ENCODE data around the gene MAF.

The MAF gene

DNA sequence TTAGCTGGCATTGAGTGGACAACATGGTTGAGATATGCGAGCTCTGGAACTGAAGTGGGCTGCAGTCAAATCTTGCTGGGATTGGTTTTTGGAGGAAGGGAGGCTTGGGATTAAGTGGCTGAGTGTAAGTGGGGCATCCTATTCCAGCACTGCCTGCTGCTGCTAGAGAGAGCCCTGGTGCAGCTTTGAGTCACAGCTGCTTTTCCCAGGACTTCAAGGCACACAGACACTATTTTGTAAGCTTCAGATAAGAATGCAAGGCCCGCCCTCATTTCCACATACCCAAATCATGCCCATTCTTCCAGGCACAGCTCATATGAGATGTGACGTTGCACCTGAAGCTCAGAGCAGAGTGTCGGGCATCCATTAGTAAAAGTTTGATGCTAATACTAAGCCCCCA lies 10.2 kb upstream of the MAF start:
- no peak for DNase-seq

DNA sequence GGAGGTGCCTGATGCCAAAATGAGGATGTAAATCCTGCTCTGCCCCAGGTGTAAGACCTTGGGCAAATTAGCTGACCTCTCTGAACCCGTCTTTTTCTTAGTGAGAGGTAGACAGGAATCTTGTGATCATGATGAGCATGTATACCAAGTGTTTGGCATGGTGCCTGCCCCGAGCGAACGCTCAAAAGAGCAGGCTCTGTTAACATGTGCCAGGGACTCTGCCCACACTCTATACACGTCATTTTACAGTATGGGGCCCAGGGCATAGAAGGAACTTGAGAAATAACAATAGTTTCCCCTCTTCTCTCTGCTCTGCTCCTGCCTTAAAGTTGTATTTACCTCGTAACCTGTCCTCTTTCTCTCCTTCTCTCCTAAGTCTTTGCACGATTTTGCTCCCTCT lies 9.3 kb upstream of the MAF start:
- no peak for DNase-seq

DNA sequence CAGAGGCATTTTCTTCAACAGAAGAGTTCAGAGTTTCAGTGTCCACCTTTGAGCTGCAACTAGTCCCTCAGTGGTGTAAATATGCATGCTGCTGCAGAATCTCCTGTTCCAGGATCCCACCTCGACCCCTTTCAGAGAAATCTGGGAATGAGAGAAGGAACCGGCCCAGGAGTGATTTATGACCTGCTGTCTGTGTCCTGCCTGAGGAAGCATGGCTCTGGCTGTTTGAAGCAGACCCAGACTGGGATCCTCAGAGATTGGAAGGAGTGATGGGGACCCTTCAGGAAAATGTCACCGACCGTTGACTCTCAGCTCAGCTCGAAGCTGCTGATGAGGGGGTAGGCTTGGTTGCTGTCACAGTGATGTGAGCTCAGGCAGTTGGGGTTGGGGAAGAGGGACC lies 8.4 kb upstream of the MAF start:
- no peak for DNase-seq

DNA sequence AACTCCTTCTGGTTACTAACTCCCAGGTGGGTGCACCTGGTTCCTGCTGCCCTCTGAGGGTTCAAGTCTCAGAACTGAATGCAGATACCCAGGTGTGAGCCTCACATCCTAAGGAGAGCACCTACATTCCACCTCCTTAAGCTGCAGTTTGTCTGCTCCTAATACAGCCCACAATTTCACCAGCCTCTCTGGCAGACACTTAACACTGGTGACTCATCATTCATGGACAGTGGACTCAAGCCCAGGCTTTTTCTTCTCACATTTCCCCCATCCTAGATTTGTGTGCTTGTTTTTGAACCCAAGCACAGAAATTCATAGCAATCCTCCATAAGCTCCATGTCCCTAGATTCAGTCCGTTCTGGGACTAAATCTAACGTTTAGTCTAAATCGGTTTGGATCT lies 7.0 kb upstream of the MAF start:
- DNase-seq = no peak

DNA sequence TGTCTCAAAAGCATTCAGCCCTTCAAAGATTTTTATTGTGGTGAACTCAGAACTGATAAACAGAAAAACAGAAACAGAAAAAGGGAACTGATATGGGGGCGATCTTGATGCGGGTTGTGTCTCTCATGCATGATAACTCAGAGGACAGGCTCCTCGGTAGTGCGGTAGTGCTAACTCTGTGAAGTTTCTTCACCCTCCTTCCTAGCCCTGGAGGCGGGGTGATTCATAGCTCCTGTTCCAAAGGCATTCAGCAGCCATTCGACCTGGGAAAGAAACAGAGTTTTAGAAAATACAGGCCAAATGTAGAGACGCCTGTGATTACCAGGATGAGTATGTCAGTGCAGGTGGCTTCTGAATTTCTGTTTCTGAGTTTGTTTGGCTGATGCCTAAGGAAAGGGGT lies 5.5 kb upstream of the MAF start:
- DNase-seq = no peak

DNA sequence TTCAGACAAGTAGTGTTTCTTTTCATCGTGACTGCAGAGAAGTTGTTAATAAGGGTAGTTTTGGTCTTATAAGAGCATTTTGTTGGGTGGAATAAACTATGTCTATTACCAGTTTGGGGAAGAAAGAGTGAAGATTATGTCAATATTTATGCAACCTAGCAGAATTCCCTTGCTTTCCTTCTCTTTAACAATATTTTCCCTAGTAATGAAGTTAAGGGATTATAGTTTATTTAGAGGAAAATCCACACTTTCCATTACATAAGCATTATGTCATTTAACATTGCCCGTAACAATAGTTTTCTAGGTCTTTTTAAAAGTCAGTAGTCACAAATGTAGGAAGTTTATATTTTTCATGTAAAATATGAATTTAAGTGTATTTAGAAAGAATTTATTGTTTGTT lies 2.5 kb upstream of the MAF start:
- DNase-seq = no peak

DNA sequence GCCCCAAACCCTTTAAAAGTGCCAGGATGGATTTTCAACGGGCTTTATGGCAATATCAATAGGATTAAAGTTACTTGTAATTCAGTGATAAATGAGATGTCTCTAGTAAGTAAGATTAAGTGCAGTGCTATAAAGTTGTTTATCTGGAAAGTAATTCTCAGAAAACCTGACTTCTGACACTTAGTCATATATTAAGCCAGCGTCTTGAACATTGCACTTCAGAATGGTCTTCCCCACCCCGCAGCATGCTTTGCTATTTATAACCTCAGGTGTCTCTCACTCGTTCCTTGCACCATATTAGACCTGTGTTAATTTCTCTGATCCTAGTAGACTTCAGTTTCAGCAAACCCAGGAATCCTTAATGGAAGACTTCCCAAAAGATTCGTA lies 2.1 kb upstream of the MAF start:
- no peak for DNase-seq

DNA sequence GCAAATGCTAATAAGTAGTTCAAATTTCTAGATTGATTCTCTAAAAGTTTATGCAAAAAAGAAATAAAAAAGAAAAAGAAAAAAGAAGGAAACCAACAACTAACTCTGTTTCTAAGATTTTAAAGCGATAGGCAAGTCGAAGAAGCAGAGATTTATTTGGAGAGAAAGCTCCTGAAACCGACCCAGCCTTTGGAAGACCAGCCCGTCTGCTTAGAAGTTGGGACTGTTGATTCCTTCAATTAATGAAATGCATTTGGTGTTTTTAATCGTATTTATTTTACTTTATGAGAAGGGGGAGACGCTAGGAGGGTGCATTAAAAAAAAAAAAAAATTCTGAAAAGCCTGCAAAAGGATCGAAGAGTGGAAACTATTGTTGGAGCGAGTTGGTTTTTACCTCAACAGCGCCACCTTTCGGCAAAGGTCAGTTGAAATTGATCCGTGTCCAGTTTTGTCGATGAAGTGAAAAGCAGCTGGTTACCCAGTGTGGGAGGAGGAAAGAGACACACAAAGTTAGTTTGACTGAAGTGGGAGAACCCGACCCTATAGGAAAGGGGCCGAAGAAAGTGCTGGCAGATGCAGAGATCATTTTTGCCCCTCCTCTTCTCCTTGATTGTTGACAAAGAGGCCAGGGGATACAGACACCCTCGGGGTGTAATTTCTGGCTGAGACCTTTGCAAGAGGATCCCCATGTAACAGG lies 1.5 kb upstream of the MAF start:
- peak in 1 of 2 experiments; percentile 37 for DNase-seq

DNA sequence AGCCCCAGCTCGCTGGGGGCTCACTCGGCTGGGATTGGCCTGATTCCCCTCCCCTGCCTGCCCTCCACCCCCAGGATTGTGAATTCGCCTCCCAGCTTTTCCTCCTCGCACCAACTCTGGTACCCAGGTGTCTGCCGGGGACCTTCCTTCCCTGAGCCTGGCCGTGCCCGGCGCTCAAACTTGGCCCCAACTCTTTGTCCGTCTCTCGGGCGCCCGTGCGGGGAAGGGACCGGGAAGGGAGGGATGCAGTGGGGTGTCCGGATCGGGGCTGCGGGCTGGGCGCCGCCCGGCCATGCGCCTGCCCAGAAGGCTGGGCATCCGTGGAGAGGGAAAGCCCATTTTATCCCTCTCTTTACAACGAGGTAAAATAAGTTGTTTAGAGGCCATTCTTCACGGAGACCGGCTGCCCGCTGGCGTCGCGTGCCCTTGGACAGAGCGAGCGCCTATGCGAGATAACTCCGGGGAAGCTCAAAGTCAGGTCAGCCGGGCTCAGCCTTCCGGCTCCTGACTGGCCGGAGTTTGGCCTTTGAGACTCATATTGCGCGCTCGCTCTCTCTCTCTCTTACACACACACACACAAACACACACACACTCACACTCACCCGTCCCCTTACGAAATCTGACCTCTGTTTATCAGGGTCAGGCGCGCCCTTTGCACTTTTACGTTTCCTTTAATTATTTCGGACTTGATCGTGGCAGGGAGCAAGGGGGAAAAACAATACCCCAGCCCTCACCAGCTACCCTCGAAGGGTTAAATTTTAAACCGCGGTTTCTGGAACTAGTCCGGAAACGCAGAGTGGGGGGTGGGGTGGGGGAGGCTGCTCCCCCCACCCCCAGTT lies 774 bp upstream of the MAF start:
- no peak for DNase-seq

DNA sequence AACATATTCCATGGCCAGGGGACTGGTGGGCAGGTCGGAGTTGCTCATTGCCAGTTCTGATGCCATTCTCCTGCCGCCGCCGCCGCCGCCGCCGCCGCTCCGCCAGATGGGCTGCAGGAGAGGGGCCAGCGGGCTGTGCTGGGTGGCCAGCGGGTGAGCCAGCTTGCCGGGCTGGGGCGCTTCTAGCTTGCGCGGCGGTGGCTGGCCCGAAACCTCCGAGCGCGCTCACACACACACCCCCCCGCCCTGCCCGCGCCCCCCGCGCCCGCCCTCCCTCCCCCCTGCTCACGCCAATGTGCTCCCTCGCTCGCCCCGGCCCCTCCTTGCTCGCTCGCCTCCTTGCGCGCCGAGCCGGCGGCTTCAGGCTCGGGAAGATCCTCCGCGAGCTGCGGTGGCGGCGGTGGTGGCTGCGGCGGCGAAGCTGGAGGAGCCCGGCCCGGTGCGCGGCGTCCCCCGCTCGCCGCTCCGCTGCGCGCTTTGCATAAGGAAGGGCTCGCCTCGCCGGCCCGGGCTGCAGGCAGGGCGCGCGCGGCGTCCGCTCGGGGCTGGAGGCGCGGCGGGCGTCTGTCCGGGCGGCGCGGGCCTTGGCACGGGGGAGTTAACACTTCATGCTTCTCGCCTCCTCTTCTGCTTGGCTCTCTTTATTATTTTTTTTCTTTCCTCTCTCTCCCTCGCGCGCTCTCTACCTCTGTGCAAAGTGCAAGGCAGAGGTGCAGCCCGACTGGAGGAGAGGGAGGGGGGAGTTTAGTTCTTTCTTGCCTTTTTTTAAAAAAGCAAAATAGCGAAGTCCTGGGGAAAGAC lies 500 bp downstream of the MAF start:
- DNase-seq = peak in 1 of 2 experiments; percentile 47

DNA sequence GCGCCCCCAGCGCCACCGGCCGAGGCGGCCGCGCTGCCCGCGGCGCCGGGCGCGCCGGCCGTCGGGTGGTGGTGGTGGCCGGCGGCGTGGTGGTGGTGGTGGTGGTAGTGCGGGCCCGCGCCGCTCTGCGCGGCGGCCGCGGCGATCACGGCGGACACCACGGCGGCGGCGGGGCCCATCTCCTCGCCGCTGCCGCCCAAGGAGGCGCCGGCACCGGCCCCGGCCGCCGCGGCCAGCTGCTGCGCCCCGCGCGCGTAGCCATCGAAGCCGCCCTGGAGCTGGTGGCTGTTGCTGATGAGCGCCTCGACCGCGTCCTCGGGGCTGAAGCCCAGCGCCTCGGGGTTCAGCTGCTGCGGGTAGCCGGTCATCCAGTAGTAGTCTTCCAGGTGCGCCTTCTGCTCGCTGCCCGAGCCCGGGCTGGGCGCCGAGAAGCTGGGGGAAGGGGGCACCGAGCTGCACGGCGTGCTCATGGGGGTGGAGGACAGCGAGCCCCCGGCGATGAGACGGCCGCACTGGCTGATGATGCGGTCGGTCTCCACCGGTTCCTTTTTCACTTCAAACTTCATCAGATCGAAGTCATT lies 1.2 kb downstream of the MAF start:
- no peak for DNase-seq

DNA sequence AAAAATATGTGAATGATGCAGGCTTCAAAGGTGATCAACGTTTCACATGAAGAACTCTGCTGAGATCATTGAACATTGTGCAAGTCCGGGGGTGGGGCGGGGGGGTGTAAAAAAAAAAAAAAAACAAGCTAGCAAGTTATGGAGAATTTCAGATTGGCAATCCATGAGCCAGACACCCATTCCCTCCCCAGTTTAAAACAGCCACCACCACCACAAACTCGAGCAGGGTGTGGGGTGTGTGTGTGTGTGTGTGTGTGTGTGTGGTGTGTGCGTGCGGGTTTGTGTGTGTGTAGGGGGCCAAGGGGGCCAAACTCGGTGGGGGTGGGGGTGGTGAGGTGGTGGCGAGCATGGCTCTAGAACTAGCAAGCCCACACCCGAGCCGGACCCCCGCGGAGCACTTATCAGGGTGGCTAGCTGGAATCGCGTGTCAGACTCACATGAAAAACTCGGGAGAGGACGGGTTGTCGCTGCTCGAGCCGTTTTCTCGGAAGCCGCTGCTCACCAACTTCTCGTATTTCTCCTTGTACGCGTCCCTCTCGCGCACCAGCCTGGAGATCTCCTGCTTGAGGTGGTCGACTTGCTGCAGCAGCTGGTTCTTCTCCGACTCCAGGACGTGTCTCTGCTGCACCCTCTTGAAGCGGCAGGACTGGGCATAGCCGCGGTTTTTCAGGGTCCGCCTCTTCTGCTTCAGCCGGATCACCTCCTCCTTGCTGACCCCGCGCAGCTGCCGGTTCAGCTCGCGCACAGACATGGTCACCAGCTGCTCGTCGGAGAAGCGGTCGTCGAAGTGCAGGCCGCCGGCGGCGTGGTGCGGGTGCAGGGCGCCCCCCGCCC lies 2.0 kb downstream of the MAF start:
- peak in 1 of 2 experiments; percentile 28 for DNase-seq

DNA sequence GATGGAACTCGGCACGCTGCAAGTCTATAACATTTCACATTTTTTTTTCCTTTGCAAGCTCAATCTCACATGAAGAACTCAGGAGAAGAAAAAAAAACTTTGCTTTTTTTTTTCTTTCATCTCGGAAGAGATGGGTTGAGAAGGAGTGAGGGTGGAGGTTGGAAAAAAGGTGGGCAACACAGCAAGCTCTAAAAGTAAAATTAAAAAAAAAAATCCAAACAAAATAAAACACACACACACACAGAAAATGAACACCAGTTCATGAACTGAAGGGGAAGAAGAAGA lies 2.5 kb downstream of the MAF start:
- no peak for DNase-seq

DNA sequence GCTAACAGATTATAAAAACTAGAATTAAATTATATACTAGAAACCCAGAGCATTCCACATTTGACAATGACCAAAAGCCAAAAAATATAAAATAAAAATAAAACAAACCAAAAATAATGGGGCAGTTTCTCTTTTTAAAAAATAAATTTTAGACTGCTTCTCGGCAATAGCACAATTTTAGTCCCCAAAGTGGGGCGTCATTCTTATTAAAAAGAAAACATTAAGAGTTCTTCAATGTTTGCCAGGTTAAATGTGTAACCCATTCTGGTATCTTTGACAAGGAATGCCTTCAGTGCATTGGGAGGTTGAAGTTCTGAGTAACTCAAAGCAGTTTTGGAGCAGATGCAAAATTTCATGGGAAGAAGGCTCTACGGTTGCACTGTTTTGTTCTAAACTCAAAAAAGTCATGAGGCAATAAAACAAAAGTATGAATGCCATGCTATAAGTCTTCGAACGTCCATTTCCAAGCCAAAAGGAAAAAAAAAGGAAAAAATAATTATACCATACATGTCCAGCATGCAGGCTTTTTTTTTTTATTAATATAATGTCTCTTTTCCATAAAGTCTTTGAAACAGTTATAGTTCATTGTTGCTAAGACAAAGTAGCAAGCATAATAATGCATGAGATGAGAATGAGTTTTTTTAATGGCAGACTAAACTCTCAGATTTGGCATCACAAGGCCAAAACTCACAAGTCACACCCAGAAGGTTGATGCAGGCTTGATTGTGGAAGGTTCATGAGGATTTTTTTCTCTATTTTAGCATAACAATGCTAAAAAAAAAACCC lies 3.1 kb downstream of the MAF start:
- no peak for DNase-seq

DNA sequence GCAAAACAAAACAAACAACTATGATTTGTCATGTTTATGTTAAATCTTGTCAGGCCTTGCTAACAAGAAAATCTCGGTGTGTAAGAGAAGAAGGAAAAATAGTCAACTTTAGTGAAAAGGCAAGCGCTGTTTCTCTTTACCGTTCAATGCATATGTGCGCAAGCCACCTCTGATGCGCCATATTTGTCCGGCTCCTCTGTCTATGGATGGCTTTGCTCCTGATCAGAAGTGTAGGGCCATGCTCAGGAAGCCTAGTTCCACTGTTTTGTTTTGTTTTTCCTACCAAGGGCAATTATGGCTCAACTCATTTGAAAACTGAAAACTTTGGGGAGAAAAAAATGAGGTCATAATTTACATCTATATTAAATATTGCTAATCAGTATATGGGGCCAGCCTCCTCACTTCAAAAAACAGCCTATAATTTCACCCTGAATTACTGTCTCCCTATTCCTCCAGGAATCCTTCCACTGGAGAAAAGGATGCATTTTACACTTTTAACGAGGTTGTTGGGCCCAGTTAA lies 4.5 kb downstream of the MAF start:
- no peak for DNase-seq

DNA sequence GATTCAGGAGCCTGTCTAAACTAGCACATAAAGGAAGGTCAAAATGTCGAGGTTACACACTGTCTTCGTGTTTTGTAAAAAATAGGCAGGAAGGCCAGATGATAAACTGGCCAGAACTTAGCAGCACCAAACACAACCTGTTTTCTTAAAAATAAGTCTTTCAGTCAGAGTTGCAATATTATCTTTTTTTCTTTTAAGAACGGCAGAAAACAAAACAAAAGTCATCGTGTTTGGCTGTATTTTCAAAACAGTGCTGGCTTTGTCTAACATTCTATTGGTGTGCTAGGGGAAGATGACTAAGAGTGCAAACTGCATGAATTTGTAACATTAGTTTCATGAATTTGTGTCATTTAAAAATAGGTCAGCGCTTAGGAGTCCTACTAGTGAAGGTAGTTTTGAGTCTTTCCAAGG lies 5.3 kb downstream of the MAF start:
- no peak for DNase-seq

DNA sequence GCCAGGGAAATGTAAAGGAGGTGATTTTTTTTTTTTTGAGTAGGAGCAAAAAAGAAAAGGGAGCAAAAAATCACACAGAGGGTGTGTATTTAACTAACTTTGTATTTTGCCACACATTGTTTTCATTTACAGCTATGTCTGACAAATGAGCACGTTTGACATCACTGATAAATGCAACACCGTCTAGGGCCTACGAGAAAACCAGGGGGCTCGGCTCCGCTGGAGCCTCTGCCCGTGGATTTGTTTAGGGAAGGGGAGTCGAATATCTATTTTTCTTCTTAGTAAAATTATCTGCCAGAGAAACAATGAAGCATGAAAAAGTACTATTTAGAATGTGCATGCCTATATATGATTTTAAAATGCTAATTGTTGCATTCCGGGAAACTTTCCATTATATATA lies 6.8 kb downstream of the MAF start:
- DNase-seq = no peak

DNA sequence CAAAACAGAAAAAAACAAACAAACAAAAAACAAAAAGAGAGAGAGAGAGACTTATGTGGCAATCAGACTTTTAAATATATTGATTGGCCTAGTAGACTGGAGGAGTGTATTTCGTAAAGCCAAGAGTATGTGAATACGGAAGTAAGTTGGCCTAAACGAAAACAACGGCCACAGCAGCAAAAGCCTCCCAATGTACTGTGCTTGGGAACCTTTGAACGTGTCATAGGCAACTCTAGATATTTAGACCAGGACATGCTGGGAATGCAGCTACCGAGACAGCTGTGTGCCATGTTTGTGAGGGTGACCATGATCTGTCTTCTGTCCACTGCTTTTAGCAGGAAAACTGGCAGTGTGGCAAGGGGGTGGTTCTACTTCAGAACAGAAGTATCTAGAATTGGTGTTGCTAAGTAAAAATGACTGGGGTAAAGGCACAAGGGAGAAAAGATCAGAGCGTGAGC lies 7.4 kb downstream of the MAF start:
- no peak for DNase-seq

DNA sequence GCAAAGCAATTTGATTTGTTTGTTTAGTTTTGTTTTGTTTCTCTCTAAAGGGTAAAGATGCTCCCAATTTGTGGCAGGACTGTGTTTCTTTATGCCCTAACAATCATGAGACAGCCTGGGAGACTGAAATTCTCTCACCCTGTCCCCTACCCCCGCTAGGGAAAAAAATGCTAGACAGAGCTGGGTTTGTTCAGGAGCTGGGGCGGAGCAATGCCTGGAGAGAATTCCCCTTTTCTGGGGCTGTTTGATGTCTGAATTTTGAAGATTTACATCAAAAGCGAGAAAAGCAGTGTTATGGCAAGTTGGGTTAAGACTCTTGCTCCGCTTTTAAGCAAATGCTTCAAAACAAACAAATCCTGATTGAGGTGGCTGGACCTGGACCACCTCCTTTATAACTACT lies 8.4 kb downstream of the MAF start:
- no peak for DNase-seq

DNA sequence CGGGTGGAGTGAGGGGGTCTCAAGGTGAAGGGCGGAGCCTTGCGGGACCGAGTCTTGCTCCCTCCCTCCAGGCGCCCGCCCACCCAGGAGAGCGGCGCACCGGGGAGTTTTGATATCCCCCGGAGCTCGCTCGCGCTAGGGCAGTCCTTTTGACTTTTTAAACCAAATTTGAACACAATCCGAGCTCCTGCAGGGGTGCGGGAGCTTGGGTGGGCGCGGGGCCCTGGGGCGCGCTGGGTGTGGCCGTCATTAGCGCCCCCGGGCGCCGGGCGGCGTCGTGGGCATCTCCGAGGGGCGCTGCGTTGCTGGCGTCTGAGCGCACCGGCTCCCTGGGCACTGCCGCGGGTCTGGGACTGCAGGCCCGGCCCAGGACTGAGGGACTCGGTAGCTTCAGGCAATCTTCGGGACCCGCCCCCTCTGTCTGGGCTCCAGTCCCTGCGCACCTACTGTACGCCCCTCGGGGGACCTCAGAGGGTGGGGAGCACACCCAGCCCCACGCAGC lies 10.9 kb downstream of the MAF start:
- no peak for DNase-seq

DNA sequence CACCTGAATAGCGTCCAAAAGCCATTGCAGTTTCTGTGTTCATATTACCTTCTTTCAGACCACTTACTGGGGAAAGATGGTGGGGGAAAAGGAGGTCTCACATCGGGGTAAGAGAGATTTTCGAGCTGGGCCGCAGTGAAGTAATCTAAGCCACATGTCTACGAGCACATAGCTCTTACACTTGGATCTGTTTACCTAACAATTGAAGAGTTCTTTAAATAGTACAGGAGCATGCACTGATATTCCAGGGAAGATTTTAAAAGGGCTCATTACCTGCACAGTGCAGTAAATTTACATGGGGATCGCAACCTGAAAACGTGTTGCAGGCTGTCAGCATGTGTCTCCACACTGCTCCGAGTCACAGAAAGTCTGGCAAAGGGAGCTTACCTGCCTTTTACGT lies 12.6 kb downstream of the MAF start:
- DNase-seq = no peak
